Measurements from ENCODE around the gene GNG12.

- TF ChIP-seq ZFP3 (CRISPR knock-in tag; IDR thresholded peaks at IDR 0.05) (no peak), ESRRG (CRISPR knock-in tag; IDR thresholded peaks at IDR 0.05) (no peak), RARB (CRISPR knock-in tag; IDR thresholded peaks at IDR 0.05) (no peak), ZNF565 (CRISPR knock-in tag; conservative IDR thresholded peaks at IDR 0.05; ENCODE audit: low read depth) (no peak), BACH2 (CRISPR knock-in tag; IDR thresholded peaks at IDR 0.05; ENCODE audit: borderline replicate concordance) (no peak), PPARA (CRISPR knock-in tag; IDR thresholded peaks at IDR 0.05; ENCODE audit: borderline replicate concordance) (no peak), ARNTL (CRISPR knock-in tag; IDR thresholded peaks at IDR 0.05; ENCODE audit: borderline replicate concordance, low read depth) (no peak), ZFP30 (CRISPR knock-in tag; IDR thresholded peaks at IDR 0.05) (no peak), POU6F1 (CRISPR knock-in tag; IDR thresholded peaks at IDR 0.05; ENCODE audit: borderline replicate concordance, low read depth) (no peak)
These were observed 110.8 kb downstream of the GNG12 start for GRCh38 chr1:67722292-67722944.
